K562 (cell line): ENCODE measurements around the gene HARS2. TPM values are rescaled to one million over a fixed set of nuclear protein-coding genes. Genes with fewer than 3 reads are reported as not detected.

Experiments
- BDP1 ChIP-seq: IDR thresholded peaks from 3 replicates; pipeline ENCODE4 v1.6.1; 2011; ENCODE audit not compliant: insufficient read length, insufficient read depth
- EGR1 ChIP-seq: fragments of 450-650 bp; conservative IDR thresholded peaks from 2 replicates; pipeline ENCODE4 v1.6.1; 2017; ENCODE audit warnings: mild to moderate bottlenecking
- FUS ChIP-seq: fragments of 200-400 bp; formaldehyde crosslinking; optimal IDR thresholded peaks from 2 replicates; pipeline ENCODE3; 2017; ENCODE audit warnings: low read depth, low read length
- HDAC3 ChIP-seq: fragments of 450-650 bp; IDR thresholded peaks from 2 replicates; pipeline ENCODE4 v1.6.1; 2018; ENCODE audit warnings: borderline replicate concordance, mild to moderate bottlenecking, moderate library complexity; ENCODE audit not compliant: partially characterized antibody
- KLF1 ChIP-seq: fragments of 450-650 bp; IDR thresholded peaks from 2 replicates; pipeline ENCODE4 v1.6.1; 2016; ENCODE audit warnings: missing genetic modification characterization, missing compliant biosample characterization
- POLR2G ChIP-seq: fragments of 200-400 bp; formaldehyde crosslinking; IDR thresholded peaks from 2 replicates; pipeline ENCODE4 v1.6.1; 2017; ENCODE audit warnings: low read depth, mild to moderate bottlenecking, antibody characterized with exemption, low read length, moderate library complexity
- RAD51 ChIP-seq: fragments of 450-650 bp; IDR thresholded peaks from 2 replicates; pipeline ENCODE4 v1.7.1; 2016; ENCODE audit warnings: low read depth, mild to moderate bottlenecking, borderline replicate concordance
- RBFOX2 ChIP-seq: fragments of 200-400 bp; formaldehyde crosslinking; IDR thresholded peaks from 2 replicates; pipeline ENCODE4 v1.6.1; 2017; ENCODE audit warnings: low read depth, mild to moderate bottlenecking, low read length, moderate library complexity
- RBM25 ChIP-seq: fragments of 200-400 bp; formaldehyde crosslinking; IDR thresholded peaks from 2 replicates; pipeline ENCODE4 v1.6.1; 2018; ENCODE audit warnings: low read length, low read depth, moderate library complexity; ENCODE audit not compliant: severe bottlenecking
- polyA plus RNA-seq, 8 experiments: library from polyadenylated mRNA; depleted of rRNA in 4 of 8; stranded (reverse) in 5 of 8; unstranded in 3 of 8; fragments of >200 nt; fragmentation: Nextera tagmentation in 2 of 8; fragmentation: Illumina TruSeq in 1 of 8; extraction: Ambion mirVana in 2 of 8; extraction: Trizol in 1 of 8; gene quantifications; 2 replicates each; pipeline versions ENCODE4 v1.2.1 to v1.2.3, GENCODE V29; 2011 to 2014; ENCODE audit warnings: inconsistent platforms in 1 of 8, missing spikeins in 1 of 8
- total RNA-seq, 7 experiments: library from RNA; depleted of rRNA in 6 of 7; stranded (reverse); fragments of >200 nt in 6 of 7; fragmentation: Illumina TruSeq in 2 of 7; extraction: Trizol in 2 of 7; gene quantifications; 2 replicates each; pipeline versions ENCODE4 v1.2.1 to v1.2.3, GENCODE V29; 2011 to 2021; ENCODE audit warnings: low replicate concordance in 1 of 7
- TF ChIP-seq, protein P1 (sequence below): fragments of 200-600 bp; sonication (generic); IDR thresholded peaks from one replicate; pipeline ENCODE4 v1.6.1; 2012; ENCODE audit warnings: mild to moderate bottlenecking, low read depth, low read length, inconsistent platforms

The HARS2 gene
- total and polyA plus RNA-seq, 9 of the 15 experiments (the other 6 are each of a cell fraction or from before 2014, with no cell fraction given) = 8.5 to 41.6 (median 27.1) TPM

DNA sequence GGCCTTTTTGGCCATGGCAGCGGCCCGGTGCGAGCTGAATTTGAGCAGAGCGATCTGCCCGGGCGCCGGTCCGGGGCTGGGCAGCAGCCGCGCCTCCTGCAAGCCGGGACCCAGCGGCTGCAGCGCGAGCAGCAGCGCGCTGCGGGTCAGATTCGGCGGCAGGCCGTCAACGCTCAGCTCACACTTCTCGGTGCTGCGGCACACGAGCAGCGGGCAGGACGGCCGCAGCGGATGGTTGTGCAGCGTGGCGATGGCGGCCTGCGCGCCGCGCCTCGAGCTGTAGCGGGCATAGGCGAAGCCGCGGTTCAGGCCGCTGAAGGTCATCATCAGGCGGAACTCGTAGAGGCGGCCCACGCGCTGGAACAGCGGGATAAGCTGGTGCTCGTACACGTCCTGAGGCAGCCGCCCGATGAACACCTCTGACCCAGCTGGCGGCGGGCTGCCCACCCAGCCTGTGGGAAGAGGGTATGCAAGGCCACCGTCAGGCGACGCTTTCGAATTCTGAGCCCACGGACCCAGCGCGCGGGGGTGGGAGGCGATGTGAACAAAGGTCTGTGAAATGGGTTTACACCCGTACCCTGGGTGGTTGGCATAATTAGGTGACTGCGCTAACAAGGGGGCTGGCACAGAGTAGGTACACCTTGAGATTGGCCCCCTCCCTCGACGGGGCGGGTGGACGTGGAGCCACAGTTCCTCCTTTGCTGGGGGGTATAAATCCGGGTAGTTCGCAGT is 18.6 kb upstream of the HARS2 start (continued):
- TF ChIP-seq, protein P1, sequence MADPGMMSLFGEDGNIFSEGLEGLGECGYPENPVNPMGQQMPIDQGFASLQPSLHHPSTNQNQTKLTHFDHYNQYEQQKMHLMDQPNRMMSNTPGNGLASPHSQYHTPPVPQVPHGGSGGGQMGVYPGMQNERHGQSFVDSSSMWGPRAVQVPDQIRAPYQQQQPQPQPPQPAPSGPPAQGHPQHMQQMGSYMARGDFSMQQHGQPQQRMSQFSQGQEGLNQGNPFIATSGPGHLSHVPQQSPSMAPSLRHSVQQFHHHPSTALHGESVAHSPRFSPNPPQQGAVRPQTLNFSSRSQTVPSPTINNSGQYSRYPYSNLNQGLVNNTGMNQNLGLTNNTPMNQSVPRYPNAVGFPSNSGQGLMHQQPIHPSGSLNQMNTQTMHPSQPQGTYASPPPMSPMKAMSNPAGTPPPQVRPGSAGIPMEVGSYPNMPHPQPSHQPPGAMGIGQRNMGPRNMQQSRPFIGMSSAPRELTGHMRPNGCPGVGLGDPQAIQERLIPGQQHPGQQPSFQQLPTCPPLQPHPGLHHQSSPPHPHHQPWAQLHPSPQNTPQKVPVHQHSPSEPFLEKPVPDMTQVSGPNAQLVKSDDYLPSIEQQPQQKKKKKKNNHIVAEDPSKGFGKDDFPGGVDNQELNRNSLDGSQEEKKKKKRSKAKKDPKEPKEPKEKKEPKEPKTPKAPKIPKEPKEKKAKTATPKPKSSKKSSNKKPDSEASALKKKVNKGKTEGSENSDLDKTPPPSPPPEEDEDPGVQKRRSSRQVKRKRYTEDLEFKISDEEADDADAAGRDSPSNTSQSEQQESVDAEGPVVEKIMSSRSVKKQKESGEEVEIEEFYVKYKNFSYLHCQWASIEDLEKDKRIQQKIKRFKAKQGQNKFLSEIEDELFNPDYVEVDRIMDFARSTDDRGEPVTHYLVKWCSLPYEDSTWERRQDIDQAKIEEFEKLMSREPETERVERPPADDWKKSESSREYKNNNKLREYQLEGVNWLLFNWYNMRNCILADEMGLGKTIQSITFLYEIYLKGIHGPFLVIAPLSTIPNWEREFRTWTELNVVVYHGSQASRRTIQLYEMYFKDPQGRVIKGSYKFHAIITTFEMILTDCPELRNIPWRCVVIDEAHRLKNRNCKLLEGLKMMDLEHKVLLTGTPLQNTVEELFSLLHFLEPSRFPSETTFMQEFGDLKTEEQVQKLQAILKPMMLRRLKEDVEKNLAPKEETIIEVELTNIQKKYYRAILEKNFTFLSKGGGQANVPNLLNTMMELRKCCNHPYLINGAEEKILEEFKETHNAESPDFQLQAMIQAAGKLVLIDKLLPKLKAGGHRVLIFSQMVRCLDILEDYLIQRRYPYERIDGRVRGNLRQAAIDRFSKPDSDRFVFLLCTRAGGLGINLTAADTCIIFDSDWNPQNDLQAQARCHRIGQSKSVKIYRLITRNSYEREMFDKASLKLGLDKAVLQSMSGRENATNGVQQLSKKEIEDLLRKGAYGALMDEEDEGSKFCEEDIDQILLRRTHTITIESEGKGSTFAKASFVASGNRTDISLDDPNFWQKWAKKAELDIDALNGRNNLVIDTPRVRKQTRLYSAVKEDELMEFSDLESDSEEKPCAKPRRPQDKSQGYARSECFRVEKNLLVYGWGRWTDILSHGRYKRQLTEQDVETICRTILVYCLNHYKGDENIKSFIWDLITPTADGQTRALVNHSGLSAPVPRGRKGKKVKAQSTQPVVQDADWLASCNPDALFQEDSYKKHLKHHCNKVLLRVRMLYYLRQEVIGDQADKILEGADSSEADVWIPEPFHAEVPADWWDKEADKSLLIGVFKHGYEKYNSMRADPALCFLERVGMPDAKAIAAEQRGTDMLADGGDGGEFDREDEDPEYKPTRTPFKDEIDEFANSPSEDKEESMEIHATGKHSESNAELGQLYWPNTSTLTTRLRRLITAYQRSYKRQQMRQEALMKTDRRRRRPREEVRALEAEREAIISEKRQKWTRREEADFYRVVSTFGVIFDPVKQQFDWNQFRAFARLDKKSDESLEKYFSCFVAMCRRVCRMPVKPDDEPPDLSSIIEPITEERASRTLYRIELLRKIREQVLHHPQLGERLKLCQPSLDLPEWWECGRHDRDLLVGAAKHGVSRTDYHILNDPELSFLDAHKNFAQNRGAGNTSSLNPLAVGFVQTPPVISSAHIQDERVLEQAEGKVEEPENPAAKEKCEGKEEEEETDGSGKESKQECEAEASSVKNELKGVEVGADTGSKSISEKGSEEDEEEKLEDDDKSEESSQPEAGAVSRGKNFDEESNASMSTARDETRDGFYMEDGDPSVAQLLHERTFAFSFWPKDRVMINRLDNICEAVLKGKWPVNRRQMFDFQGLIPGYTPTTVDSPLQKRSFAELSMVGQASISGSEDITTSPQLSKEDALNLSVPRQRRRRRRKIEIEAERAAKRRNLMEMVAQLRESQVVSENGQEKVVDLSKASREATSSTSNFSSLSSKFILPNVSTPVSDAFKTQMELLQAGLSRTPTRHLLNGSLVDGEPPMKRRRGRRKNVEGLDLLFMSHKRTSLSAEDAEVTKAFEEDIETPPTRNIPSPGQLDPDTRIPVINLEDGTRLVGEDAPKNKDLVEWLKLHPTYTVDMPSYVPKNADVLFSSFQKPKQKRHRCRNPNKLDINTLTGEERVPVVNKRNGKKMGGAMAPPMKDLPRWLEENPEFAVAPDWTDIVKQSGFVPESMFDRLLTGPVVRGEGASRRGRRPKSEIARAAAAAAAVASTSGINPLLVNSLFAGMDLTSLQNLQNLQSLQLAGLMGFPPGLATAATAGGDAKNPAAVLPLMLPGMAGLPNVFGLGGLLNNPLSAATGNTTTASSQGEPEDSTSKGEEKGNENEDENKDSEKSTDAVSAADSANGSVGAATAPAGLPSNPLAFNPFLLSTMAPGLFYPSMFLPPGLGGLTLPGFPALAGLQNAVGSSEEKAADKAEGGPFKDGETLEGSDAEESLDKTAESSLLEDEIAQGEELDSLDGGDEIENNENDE = no peak
- TF ChIP-seq HDAC3 = no peak
- no peak for TF ChIP-seq RAD51
- TF ChIP-seq FUS = peak; percentile 22
- TF ChIP-seq BDP1 = no peak
- peak; percentile 49; the same call in 1 of the 2 replicates for TF ChIP-seq RBFOX2
- no peak for TF ChIP-seq RBM25
- peak; percentile 75 for TF ChIP-seq POLR2G
- TF ChIP-seq EGR1 = no peak
- no peak for TF ChIP-seq KLF1 (tag)
